Kidney (tissue), 14 donors: ENCODE measurements around the gene C11orf71. TPM values are rescaled to one million over a fixed set of nuclear protein-coding genes. Genes with fewer than 3 reads are reported as not detected.

ENCODE experiments used
- DNase-seq, 5 donors: peaks; one replicate each; pipeline ENCODE4 v3.0.0-alpha.2; 2013 to 2020
- FAIRE-seq: peaks from 2 replicates; lab custom pipeline; 2012; peaks lifted over from hg19 to GRCh38; lab: Jason Lieb, UNC
- H3K27ac ChIP-seq, 2 donors: one replicate each; pipeline ENCODE4 v1.7.0; 2013; ENCODE audit warnings: low read depth in 2 of 2, low read length in 2 of 2, inconsistent platforms in 1 of 2
- H3K27me3 ChIP-seq: one replicate; pipeline ENCODE4 v1.7.1; 2013; ENCODE audit warnings: low read length, inconsistent platforms; ENCODE audit not compliant: control insufficient read depth, insufficient read depth
- H3K36me3 ChIP-seq, 3 donors: one replicate each; pipeline versions ENCODE4 v1.7.0 to v1.7.1; 2013; ENCODE audit warnings: low read length in 3 of 3, control low read depth in 1 of 3, inconsistent platforms in 1 of 3; ENCODE audit not compliant: insufficient read depth in 3 of 3, control insufficient read depth in 2 of 3
- H3K4me1 ChIP-seq, 3 donors: one replicate each; pipeline versions ENCODE4 v1.7.0 to v1.7.1; 2013; ENCODE audit warnings: low read length in 3 of 3, inconsistent platforms in 1 of 3, low read depth in 1 of 3; ENCODE audit not compliant: control insufficient read depth in 2 of 3, insufficient read depth in 2 of 3
- H3K4me3 ChIP-seq, 3 donors: one replicate each; pipeline versions ENCODE4 v1.7.0 to v1.8.1; 2013; ENCODE audit warnings: low read length in 3 of 3, control low read depth in 1 of 3, inconsistent platforms in 1 of 3
- H3K9ac ChIP-seq, 3 donors: one replicate each; pipeline versions ENCODE4 v1.7.0 to v1.7.1; 2013; ENCODE audit warnings: low read length in 3 of 3, control low read depth in 1 of 3, inconsistent platforms in 1 of 3
- H3K9me3 ChIP-seq, 3 donors: one replicate each; pipeline versions ENCODE4 v1.7.0 to v1.7.1; 2013; ENCODE audit warnings: low read length in 3 of 3, control low read depth in 1 of 3, inconsistent platforms in 1 of 3; ENCODE audit not compliant: control insufficient read depth in 2 of 3, insufficient read depth in 1 of 3
- CTCF ChIP-seq: IDR thresholded peaks from 3 replicates; pipeline ENCODE4 v1.5.1; 2012; ENCODE audit warnings: mild to moderate bottlenecking, moderate library complexity, borderline replicate concordance; ENCODE audit not compliant: insufficient read depth; ENCODE audit errors: extremely low read depth
- intact Hi-C: fragments of 100-400 bp; cut with DNase I; formaldehyde crosslinking; loops from one replicate; pipeline ENCODE4 v1.11.1; 2022
- polyA plus RNA-seq: library from polyadenylated mRNA; stranded (reverse); fragments of 350-450 nt; fragmentation: Illumina TruSeq; extraction: RNeasy Lipid Tissue Mini Kit (QIAGEN cat#74804); gene quantifications from one replicate; pipeline ENCODE4 v1.2.3, GENCODE V29; 2014; ENCODE audit warnings: low read depth, low replicate concordance; ENCODE audit not compliant: insufficient read depth
- total RNA-seq: library from RNA; stranded (reverse); fragmentation: NEBNext Ultra II Directional; extraction: Animal tissue kit (Norgen Biotek cat#: 25700); gene quantifications from one replicate; pipeline ENCODE4 v1.2.1, GENCODE V29; 2021
- donor health status: control.
- donor health status: control.
- donor health status: control.
- donor health status: control.
- donor health status: control.
- donor health status: DM: yes; HTN: yes; CAD: no.
- donor health status: Normal renal cell carcinoma (clear cell type).

C11orf71 gene
- total and polyA plus RNA-seq, 2 donors from 2014 or later: 12.3 to 21.2 TPM

GRCh38 chr11:114399490-114400215, 658 bp downstream of the C11orf71 start:
- peak overlapping the region; percentile 92 to 99 for H3K27ac ChIP-seq
- H3K9me3 ChIP-seq: no peaks in the 10 kb centered on the region
- no peak for FAIRE-seq
- intact Hi-C loops: no loop called here
- H3K4me3 ChIP-seq: peak overlapping the region; percentile 94 to 100 (median 100)
- no peaks in the 10 kb centered on the region for H3K36me3 ChIP-seq
- peak in 2 of 5 donors; percentile 89 to 90 for DNase-seq
- peaks cover 0 to 16% (median 8%) of the 10 kb centered on the region in 3 donors for H3K4me1 ChIP-seq
- TF ChIP-seq CTCF: no peak
- H3K9ac ChIP-seq: peak overlapping the region; percentile 92 to 99 (median 98)
- no peaks in the 10 kb centered on the region for H3K27me3 ChIP-seq

- Histone ChIP-seq H3K9me3 (no peaks in the 10 kb centered on the region), H3K27me3 (no peaks in the 10 kb centered on the region), H3K4me3 (peak overlapping the region in 2 of 3 donors; percentile 94 to 100), H3K9ac (peak overlapping the region in 1 of 3 donors; percentile 98), H3K27ac (no peak overlapping the region), H3K4me1 (peaks cover 0 to 16% (median 5%) of the 10 kb centered on the region in 3 donors), H3K36me3 (no peaks in the 10 kb centered on the region)
- TF ChIP-seq CTCF: no peak
- FAIRE-seq (no peak), DNase-seq (no peak)
- intact Hi-C loops: no loop called here
These were observed 1.9 kb downstream of the C11orf71 start for GRCh38 chr11:114398303-114398920.

- no peaks in the 10 kb centered on the region for H3K27me3 ChIP-seq
- DNase-seq (peak in 2 of 5 donors; percentile 6 to 25), FAIRE-seq (no peak)
- H3K36me3 ChIP-seq: no peaks in the 10 kb centered on the region
- no peak overlapping the region for H3K4me3 ChIP-seq
- peaks cover 0 to 16% (median 5%) of the 10 kb centered on the region in 3 donors for H3K4me1 ChIP-seq
- no peaks in the 10 kb centered on the region for H3K9me3 ChIP-seq
- intact Hi-C loops: no loop called here
- H3K27ac ChIP-seq: no peak overlapping the region
- H3K9ac ChIP-seq: no peak overlapping the region
- no peak for TF ChIP-seq CTCF
These were observed 2.8 kb downstream of the C11orf71 start for GRCh38 chr11:114397349-114397982.
